Hepatocyte (in vitro differentiated cells): ENCODE data around the gene FER1L5.

Source experiments
- CTCF ChIP-seq: fragments of 200-600 bp; sonication (generic); IDR thresholded peaks from 2 replicates; pipeline ENCODE4 v1.5.1; 2016; ENCODE audit warnings: antibody characterized with exemption, mild to moderate bottlenecking; ENCODE audit not compliant: poor library complexity
- EZH2 ChIP-seq: fragments of 200-600 bp; sonication (generic); IDR thresholded peaks from 2 replicates; pipeline ENCODE4 v1.6.1; 2016; ENCODE audit warnings: antibody characterized with exemption, mild to moderate bottlenecking, borderline replicate concordance

- TF ChIP-seq CTCF (no peak), EZH2 (no peak)
These were observed 10.6 kb upstream of the FER1L5 start for GRCh38 chr2:96631804-96632435.
